HCT116 (cell line): ENCODE data around the gene ZDHHC16. TPM values are rescaled to one million over a fixed set of nuclear protein-coding genes. Genes with fewer than 3 reads are reported as not detected.

Experiments used
- ATAC-seq: fragments of 200-7000 bp; cut with Tn5 transposase; 2 replicates; pipeline ENCODE4 v1.9.1; 2020; ENCODE audit warnings: mild to moderate bottlenecking, moderate library complexity
- BruUV-seq: library from RNA; stranded (reverse); fragments of 400-500 nt; replicated peaks from 2 replicates; lab custom pipeline; 2021; lab: Mats Ljungman, UMichigan
- CTCF ChIA-PET: fragments of 300-600 bp; sonication (Branson Sonifier 250); formaldehyde crosslinking; loops from one replicate; lab custom pipeline; 2021; ENCODE audit warnings: antibody characterized with exemption; lab: Charles Lee
- POLR2A ChIA-PET: fragments of 300-600, 350-600 bp; sonication (Branson Sonifier 250); formaldehyde crosslinking; loops from one replicate; lab custom pipeline; 2021; ENCODE audit warnings: antibody characterized with exemption; lab: Charles Lee
- RAD21 ChIA-PET, 2 experiments: fragments of 300-600 bp; sonication (Branson Sonifier 250); formaldehyde crosslinking; loops; one replicate each; lab custom pipeline; 2023; ENCODE audit warnings: low total read pairs in 2 of 2; ENCODE audit not compliant: uncharacterized antibody in 2 of 2, unreplicated experiment in 2 of 2, low non-redundant PET in 1 of 2; lab: Charles Lee
- DNase-seq: peaks from one replicate; pipeline ENCODE4 v3.0.0-alpha.2; 2010; ENCODE audit warnings: low read depth, low spot score
- H2AFZ ChIP-seq: fragments of 200-600 bp; shearing (Covaris generic), sonication (generic); 2 replicates; pipeline ENCODE4 v1.6.1; 2017; ENCODE audit warnings: low read depth, mixed run types, mixed read lengths, antibody characterized with exemption, low read length; ENCODE audit not compliant: poor library complexity, severe bottlenecking
- H3K27ac ChIP-seq: 2 replicates; pipeline ENCODE4 v1.5.1; 2012; ENCODE audit warnings: low read depth, low read length
- H3K27me3 ChIP-seq: fragments of 200-600 bp; sonication (generic); 2 replicates; pipeline ENCODE4 v1.6.1; 2016; ENCODE audit warnings: mixed run types, low read length, mixed read lengths; ENCODE audit not compliant: insufficient read depth
- H3K36me3 ChIP-seq, 2 experiments: fragments of 200-500 bp in 1 of 2; fragments of 200-600 bp in 1 of 2; sonication (Bioruptor generic) in 1 of 2; sonication (generic) in 1 of 2; 2 replicates each; pipeline versions ENCODE4 v1.5.1 to v1.6.1; 2014 to 2016; ENCODE audit warnings: low read length in 2 of 2, inconsistent platforms in 1 of 2, mixed read lengths in 1 of 2, mixed run types in 1 of 2; ENCODE audit not compliant: insufficient read depth in 2 of 2, control insufficient read depth in 1 of 2
- H3K4me1 ChIP-seq, 2 experiments: fragments of 200-600 bp in 1 of 2; sonication (generic) in 1 of 2; 2 replicates each; pipeline versions ENCODE4 v1.5.1 to v1.6.1; 2012 to 2017; ENCODE audit warnings: low read length in 2 of 2, inconsistent platforms in 1 of 2, mild to moderate bottlenecking in 1 of 2, mixed read lengths in 1 of 2, mixed run types in 1 of 2, moderate library complexity in 1 of 2; ENCODE audit not compliant: insufficient read depth in 2 of 2, control insufficient read depth in 1 of 2
- H3K4me2 ChIP-seq: fragments of 200-600 bp; sonication (generic); 2 replicates; pipeline ENCODE4 v1.6.1; 2017; ENCODE audit warnings: mixed run types, low read length, mixed read lengths
- H3K4me3 ChIP-seq, 2 experiments: fragments of 200-600 bp in 1 of 2; sonication (generic) in 1 of 2; replicated peaks in 1 of 2; 2 replicates each; pipeline ENCODE4 v1.5.1; 2011 to 2016; ENCODE audit warnings: low read length in 2 of 2, control low read depth in 1 of 2, low read depth in 1 of 2, mild to moderate bottlenecking in 1 of 2, mixed read lengths in 1 of 2, mixed run types in 1 of 2
- H3K79me2 ChIP-seq: fragments of 200-600 bp; sonication (generic); 2 replicates; pipeline ENCODE4 v1.6.1; 2017; ENCODE audit warnings: mild to moderate bottlenecking, mixed run types, low read length, moderate library complexity, mixed read lengths; ENCODE audit not compliant: insufficient read depth
- H3K9ac ChIP-seq: fragments of 200-600 bp; sonication (generic); 2 replicates; pipeline ENCODE4 v1.6.1; 2016; ENCODE audit warnings: low read length, mixed read lengths
- H3K9me2 ChIP-seq: fragments of 200-600 bp; sonication (generic), shearing (Covaris generic); 2 replicates; pipeline ENCODE4 v1.6.1; 2017; ENCODE audit warnings: mixed run types, mild to moderate bottlenecking, moderate library complexity; ENCODE audit not compliant: insufficient read depth
- H3K9me3 ChIP-seq, 2 experiments: fragments of 200-500 bp in 1 of 2; fragments of 200-600 bp in 1 of 2; sonication (Bioruptor generic) in 1 of 2; sonication (generic) in 1 of 2; 2 replicates each; pipeline ENCODE4 v1.6.1; 2014 to 2017; ENCODE audit warnings: low read length in 2 of 2, mixed read lengths in 2 of 2, inconsistent platforms in 1 of 2, low read depth in 1 of 2, mild to moderate bottlenecking in 1 of 2, mixed run types in 1 of 2, moderate library complexity in 1 of 2; ENCODE audit not compliant: control insufficient read depth in 1 of 2, insufficient read depth in 1 of 2
- H4K20me1 ChIP-seq: fragments of 200-600 bp; sonication (generic), shearing (Covaris generic); 2 replicates; pipeline ENCODE4 v1.6.1; 2017; ENCODE audit warnings: mixed run types, mild to moderate bottlenecking, moderate library complexity; ENCODE audit not compliant: insufficient read depth
- CBX3 ChIP-seq: IDR thresholded peaks from 2 replicates; pipeline ENCODE4 v1.6.1; 2012; ENCODE audit warnings: low read depth
- CTCF ChIP-seq, 3 experiments: fragments of 200-600 bp in 1 of 3; sonication (generic) in 1 of 3; IDR thresholded peaks in 2 of 3; conservative IDR thresholded peaks in 1 of 3; 2 replicates each; pipeline ENCODE4 v1.5.1; 2012 to 2017; ENCODE audit warnings: low read depth in 2 of 3, low read length in 2 of 3, antibody characterized with exemption in 1 of 3, borderline replicate concordance in 1 of 3, control low read depth in 1 of 3, mild to moderate bottlenecking in 1 of 3, mixed read lengths in 1 of 3, mixed run types in 1 of 3, moderate library complexity in 1 of 3; ENCODE audit not compliant: insufficient read depth in 1 of 3
- EZH2 ChIP-seq: fragments of 200-600 bp; sonication (generic); IDR thresholded peaks from 2 replicates; pipeline ENCODE4 v1.6.1; 2017; ENCODE audit warnings: antibody characterized with exemption, mixed run types
- JUND ChIP-seq: IDR thresholded peaks from 2 replicates; pipeline ENCODE4 v1.6.1; 2012
- MAX ChIP-seq: IDR thresholded peaks from 2 replicates; pipeline ENCODE4 v1.6.1; 2012
- REST ChIP-seq: IDR thresholded peaks from 2 replicates; pipeline ENCODE4 v1.6.1; 2012; ENCODE audit warnings: low read depth
- SIN3A ChIP-seq: IDR thresholded peaks from 2 replicates; pipeline ENCODE4 v1.6.1; 2012; ENCODE audit warnings: low read depth
- SRF ChIP-seq: IDR thresholded peaks from 2 replicates; pipeline ENCODE4 v1.6.1; 2012; ENCODE audit warnings: low read depth
- ZBTB33 ChIP-seq: IDR thresholded peaks from 2 replicates; pipeline ENCODE4 v1.6.1; 2011; ENCODE audit warnings: mild to moderate bottlenecking, low read length, moderate library complexity; ENCODE audit not compliant: insufficient replicate concordance; ENCODE audit errors: extremely low read depth
- intact Hi-C: fragments of 100-400 bp; cut with micrococcal nuclease; formaldehyde crosslinking; loops from 2 replicates; pipeline ENCODE4 v1.10.0; 2022
- total RNA-seq: library from RNA; stranded (reverse); gene quantifications from one replicate; pipeline ENCODE4 v1.2.1, GENCODE V29; 2021; ENCODE audit not compliant: unreplicated experiment

ZDHHC16 gene
- total RNA-seq, 1 experiment from 2014 or later, result 34.0 TPM

- Histone ChIP-seq H3K9me2 (no peaks in the 10 kb centered on the region), H2AFZ (peak overlapping the region; percentile 42), H3K36me3 (0 out of 4 replicates have a peak, but pooled peaks cover 0 to 5% of the 10 kb centered on the region in 2 experiments), H3K4me2 (peak overlapping the region; percentile 87), H3K4me1 (peaks cover 10 to 21% of the 10 kb centered on the region in 2 experiments), H3K79me2 (peaks cover 59% of the 10 kb centered on the region), H3K9ac (peak overlapping the region; percentile 79), H3K4me3 (peak overlapping the region; percentile 88 to 90), H3K27ac (peak overlapping the region; percentile 44), H3K27me3 (no peaks in the 10 kb centered on the region), H3K9me3 (no peaks in the 10 kb centered on the region), H4K20me1 (no peaks in the 10 kb centered on the region)
- ChIA-PET CTCF (no interaction called here), RAD21 (no interaction called here), POLR2A (no interaction called here)
- intact Hi-C loops, result loop anchor here (5.0 kb wide), 1 partner anchor 52 kb away; the partner anchor contains the start of genes MMS19 and UBTD1
- no peak for TF ChIP-seq REST
- no peak for TF ChIP-seq CBX3
- no peak for TF ChIP-seq ZBTB33
- no peak for TF ChIP-seq JUND
- no peak for TF ChIP-seq EZH2
- no peak for TF ChIP-seq MAX
- TF ChIP-seq SIN3A, result no peak
- TF ChIP-seq CTCF (IDR thresholded peaks at IDR 0.05 in 2 of 3, conservative IDR thresholded peaks at IDR 0.05 in 1 of 3; ENCODE audit: borderline replicate concordance in 1 of 3, insufficient read depth in 1 of 3, low read depth in 2 of 3, low read length in 2 of 3), result no peak
- no peak for TF ChIP-seq SRF
- DNase-seq (no peak), ATAC-seq (peak; percentile 6)
- BruUV-seq, result TSS peak; percentile 69
Observed at GRCh38 chr10:97445357-97445721, 636 bp upstream of the ZDHHC16 start.
